GM21515 (cell line): Measurements from ENCODE around the gene TARS2.
A peak's percentile ranks its signal among the peaks of the same experiment; 100 is the strongest.

ENCODE experiments used
- ATAC-seq: cut with Tn5 transposase; IDR thresholded peaks from one replicate; pipeline ENCODE4 v1.9.1; 2021; ENCODE audit not compliant: unreplicated experiment

The TARS2 gene

GRCh38 chr1:150507912-150508864 lies 21.0 kb downstream of the TARS2 start, which contains the start of gene ECM1:
ECM1 (plus strand) TSS chr1:150508109; CDS start chr1:150508210, 101 bp downstream.
- ATAC-seq = no peak

GRCh38 chr1:150508982-150509381 lies 21.8 kb downstream of the TARS2 start:
- no peak for ATAC-seq

GRCh38 chr1:150511551-150511950 lies 24.3 kb downstream of the TARS2 start:
- ATAC-seq = no peak

- no peak for ATAC-seq
Measured at GRCh38 chr1:150511985-150512660, 24.9 kb downstream of the TARS2 start.

- no peak for ATAC-seq
Measured at GRCh38 chr1:150512846-150513245, 25.6 kb downstream of the TARS2 start.

- ATAC-seq = no peak
Measured at GRCh38 chr1:150513351-150513791, 26.2 kb downstream of the TARS2 start.

- no peak for ATAC-seq
Measured at GRCh38 chr1:150514260-150514659, 27.0 kb downstream of the TARS2 start.

- no peak for ATAC-seq
Measured at GRCh38 chr1:150514913-150515327, 27.7 kb downstream of the TARS2 start.

GRCh38 chr1:150515328-150516049 lies 28.3 kb downstream of the TARS2 start, which contains the start of gene FALEC:
FALEC (plus strand) TSS chr1:150515752.
- peak; percentile 91 for ATAC-seq

GRCh38 chr1:150516050-150516591 lies 28.9 kb downstream of the TARS2 start:
- no peak for ATAC-seq

- ATAC-seq = no peak
Measured at GRCh38 chr1:150516616-150517015, 29.4 kb downstream of the TARS2 start.

- no peak for ATAC-seq
Measured at GRCh38 chr1:150521196-150521968, 34.2 kb downstream of the TARS2 start.

GRCh38 chr1:150525348-150525747 lies 38.1 kb downstream of the TARS2 start:
- ATAC-seq = no peak

- no peak for ATAC-seq
Measured at GRCh38 chr1:150528196-150528595, 41.0 kb downstream of the TARS2 start.

GRCh38 chr1:150529017-150529416 lies 41.8 kb downstream of the TARS2 start:
- ATAC-seq = no peak

GRCh38 chr1:150530491-150531159 lies 43.4 kb downstream of the TARS2 start:
- no peak for ATAC-seq

GRCh38 chr1:150532860-150533259 lies 45.6 kb downstream of the TARS2 start:
- ATAC-seq = no peak

- ATAC-seq = no peak
Measured at GRCh38 chr1:150534002-150534401, 46.8 kb downstream of the TARS2 start.

- ATAC-seq = no peak
Measured at GRCh38 chr1:150535511-150536287, 48.5 kb downstream of the TARS2 start.
